Vagina (tissue), 2 donors: ENCODE measurements around the gene CDK14. TPM values are rescaled to one million over a fixed set of nuclear protein-coding genes. Genes with fewer than 3 reads are reported as not detected.

Experiments used
- DNase-seq, 2 donors: peaks; one replicate each; pipeline ENCODE4 v3.0.0-alpha.2; 2017; ENCODE audit errors: extremely low spot score in 2 of 2
- H3K27ac ChIP-seq: fragments of 200-600 bp; sonication (generic); one replicate; pipeline ENCODE4 v1.5.1; 2019
- H3K27me3 ChIP-seq: fragments of 200-600 bp; sonication (generic); one replicate; pipeline ENCODE4 v1.5.1; 2019
- H3K36me3 ChIP-seq, 2 donors: fragments of 200-600 bp; sonication (generic); one replicate each; pipeline ENCODE4 v1.5.1; 2017 to 2019
- H3K4me1 ChIP-seq: fragments of 200-600 bp; sonication (generic); one replicate; pipeline ENCODE4 v1.5.1; 2019
- H3K4me3 ChIP-seq, 2 donors: fragments of 200-600 bp; sonication (generic); 1 replicate in 1 of 2; 2 replicates in 1 of 2; pipeline ENCODE4 v1.5.1; 2016 to 2019
- H3K9me3 ChIP-seq: fragments of 200-600 bp; sonication (generic); one replicate; pipeline ENCODE4 v1.5.1; 2019
- POLR2A ChIP-seq, 2 donors: fragments of 450-650 bp; IDR thresholded peaks; one replicate each; pipeline ENCODE4 v1.6.1; 2017; ENCODE audit warnings: antibody characterized with exemption in 2 of 2, mild to moderate bottlenecking in 2 of 2, moderate library complexity in 2 of 2
- POLR2AphosphoS5 ChIP-seq, 2 donors: sonication (generic); formaldehyde crosslinking; IDR thresholded peaks; one replicate each; pipeline ENCODE4 v1.9.0; 2017; ENCODE audit warnings: antibody characterized with exemption in 2 of 2, mild to moderate bottlenecking in 2 of 2, low read depth in 1 of 2; ENCODE audit not compliant: insufficient read depth in 1 of 2
- intact Hi-C: fragments of 100-400 bp; cut with DNase I; formaldehyde crosslinking; loops from one replicate; pipeline ENCODE4 v1.15.1; 2023
- total RNA-seq: library from RNA; depleted of rRNA; stranded (reverse); fragments of >200 nt; gene quantifications from one replicate; pipeline ENCODE4 v1.2.3, GENCODE V29; 2016
- TF ChIP-seq, protein P1 (sequence below), 3 experiments: fragments of 450-650 bp in 2 of 3; fragments of 200-600 bp in 1 of 3; sonication (generic) in 1 of 3; IDR thresholded peaks; one replicate each; pipeline ENCODE4 v1.5.1; 2017 to 2019; ENCODE audit warnings: antibody characterized with exemption in 3 of 3, mild to moderate bottlenecking in 2 of 3, moderate library complexity in 2 of 3

The CDK14 gene
- total RNA-seq, 1 donor from 2014 or later: 21.6 TPM

DNA sequence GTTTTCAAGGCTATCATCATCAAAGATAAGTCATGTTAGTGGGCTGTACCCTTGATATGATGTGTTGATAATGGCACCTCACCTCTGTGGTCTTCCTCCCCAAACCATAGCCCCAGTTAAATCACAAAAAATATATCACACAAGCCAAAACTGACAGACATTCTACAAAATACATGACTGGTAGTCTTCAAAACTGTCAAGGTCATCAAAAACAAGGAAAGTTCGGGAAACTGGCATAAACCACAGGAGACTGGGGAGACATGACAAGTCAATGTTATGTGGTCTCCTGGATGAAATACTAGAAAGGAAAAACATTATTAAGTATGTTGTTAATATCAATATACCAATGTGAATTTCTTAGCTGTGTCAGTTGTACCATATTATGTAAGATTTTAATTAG is 388.6 kb downstream of the CDK14 start:
- H3K27me3 ChIP-seq: no peaks in the 10 kb centered on the region
- no peak for DNase-seq
- intact Hi-C loops: no loop called here
- H3K27ac ChIP-seq: no peak overlapping the region
- no peaks in the 10 kb centered on the region for H3K36me3 ChIP-seq
- H3K4me1 ChIP-seq: no peaks in the 10 kb centered on the region
- no peak overlapping the region for H3K4me3 ChIP-seq
- TF ChIP-seq, protein P1, sequence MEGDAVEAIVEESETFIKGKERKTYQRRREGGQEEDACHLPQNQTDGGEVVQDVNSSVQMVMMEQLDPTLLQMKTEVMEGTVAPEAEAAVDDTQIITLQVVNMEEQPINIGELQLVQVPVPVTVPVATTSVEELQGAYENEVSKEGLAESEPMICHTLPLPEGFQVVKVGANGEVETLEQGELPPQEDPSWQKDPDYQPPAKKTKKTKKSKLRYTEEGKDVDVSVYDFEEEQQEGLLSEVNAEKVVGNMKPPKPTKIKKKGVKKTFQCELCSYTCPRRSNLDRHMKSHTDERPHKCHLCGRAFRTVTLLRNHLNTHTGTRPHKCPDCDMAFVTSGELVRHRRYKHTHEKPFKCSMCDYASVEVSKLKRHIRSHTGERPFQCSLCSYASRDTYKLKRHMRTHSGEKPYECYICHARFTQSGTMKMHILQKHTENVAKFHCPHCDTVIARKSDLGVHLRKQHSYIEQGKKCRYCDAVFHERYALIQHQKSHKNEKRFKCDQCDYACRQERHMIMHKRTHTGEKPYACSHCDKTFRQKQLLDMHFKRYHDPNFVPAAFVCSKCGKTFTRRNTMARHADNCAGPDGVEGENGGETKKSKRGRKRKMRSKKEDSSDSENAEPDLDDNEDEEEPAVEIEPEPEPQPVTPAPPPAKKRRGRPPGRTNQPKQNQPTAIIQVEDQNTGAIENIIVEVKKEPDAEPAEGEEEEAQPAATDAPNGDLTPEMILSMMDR (IDR thresholded peaks at IDR 0.05): no peak
- no peak for TF ChIP-seq POLR2AphosphoS5 (IDR thresholded peaks at IDR 0.05; ENCODE audit: insufficient read depth in 1 of 2, low read depth in 1 of 2)
- no peak for TF ChIP-seq POLR2A (IDR thresholded peaks at IDR 0.05)
- no peaks in the 10 kb centered on the region for H3K9me3 ChIP-seq

DNA sequence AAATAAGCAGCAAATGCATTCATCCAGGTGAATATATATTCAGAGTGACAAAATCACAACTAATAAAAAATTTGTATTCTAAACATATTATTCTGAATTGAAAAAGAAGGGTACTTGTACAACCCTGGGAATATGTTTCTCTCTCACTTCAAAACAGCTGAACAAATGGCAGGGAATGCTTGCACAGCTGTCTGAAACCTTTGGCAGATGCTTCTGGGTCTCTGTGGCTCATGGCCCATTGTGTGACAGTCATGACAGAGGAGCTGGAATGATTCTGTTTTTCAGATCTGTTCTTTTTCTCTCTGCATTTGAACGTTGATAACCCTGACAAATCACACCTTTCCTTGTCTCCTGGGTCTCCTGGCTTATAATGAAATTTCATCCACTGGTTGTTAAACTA is 392.4 kb downstream of the CDK14 start:
- Histone ChIP-seq H3K27me3 (no peaks in the 10 kb centered on the region), H3K9me3 (no peaks in the 10 kb centered on the region), H3K27ac (no peak overlapping the region), H3K4me1 (no peaks in the 10 kb centered on the region), H3K36me3 (no peaks in the 10 kb centered on the region), H3K4me3 (no peak overlapping the region)
- TF ChIP-seq POLR2AphosphoS5 (IDR thresholded peaks at IDR 0.05; ENCODE audit: insufficient read depth in 1 of 2, low read depth in 1 of 2) (no peak), POLR2A (IDR thresholded peaks at IDR 0.05) (no peak)
- TF ChIP-seq, protein P1 (IDR thresholded peaks at IDR 0.05): no peak
- DNase-seq: no peak
- intact Hi-C loops: no loop called here

DNA sequence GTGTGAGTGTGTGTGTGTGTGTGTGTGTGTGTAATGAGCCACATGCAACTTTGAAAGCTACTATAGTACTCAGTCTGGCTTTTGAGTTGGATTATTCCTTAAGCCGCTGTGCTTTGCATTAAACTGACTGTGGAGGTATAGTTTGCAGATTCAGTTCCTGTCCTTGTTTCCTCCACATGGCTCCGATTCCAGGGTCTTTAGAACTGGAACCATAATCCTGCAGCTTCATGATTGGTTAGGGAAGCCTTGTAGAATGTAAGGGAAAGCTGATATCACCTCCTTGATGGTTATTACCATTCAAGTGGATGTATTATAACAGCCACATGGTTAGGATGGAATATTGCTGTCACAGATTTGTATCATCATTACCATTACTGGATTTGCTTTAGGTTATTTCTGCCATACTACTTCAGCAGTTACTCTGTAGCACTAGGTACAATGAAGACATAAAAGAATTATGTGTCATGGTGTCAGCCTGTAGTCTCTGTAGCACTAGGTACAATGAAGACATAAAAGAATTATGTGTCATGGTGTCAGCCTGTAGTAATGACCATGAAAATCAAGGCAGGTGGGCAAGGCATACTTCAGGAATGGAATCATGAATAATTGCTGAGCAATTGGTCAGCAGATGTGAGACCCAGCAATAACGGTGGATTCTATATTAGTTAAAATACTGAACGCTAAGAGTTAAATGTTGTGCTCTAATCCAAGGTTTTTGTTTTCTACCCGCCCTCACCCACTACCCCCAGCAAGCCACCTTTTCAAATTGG is 393.1 kb downstream of the CDK14 start:
- no peak for DNase-seq
- no peaks in the 10 kb centered on the region for H3K9me3 ChIP-seq
- no peak overlapping the region for H3K27ac ChIP-seq
- no peaks in the 10 kb centered on the region for H3K27me3 ChIP-seq
- TF ChIP-seq POLR2AphosphoS5 (IDR thresholded peaks at IDR 0.05; ENCODE audit: insufficient read depth in 1 of 2, low read depth in 1 of 2): no peak
- TF ChIP-seq, protein P1 (IDR thresholded peaks at IDR 0.05): no peak
- TF ChIP-seq POLR2A (IDR thresholded peaks at IDR 0.05): no peak
- H3K36me3 ChIP-seq: no peaks in the 10 kb centered on the region
- H3K4me1 ChIP-seq: no peaks in the 10 kb centered on the region
- intact Hi-C loops: no loop called here
- no peak overlapping the region for H3K4me3 ChIP-seq

DNA sequence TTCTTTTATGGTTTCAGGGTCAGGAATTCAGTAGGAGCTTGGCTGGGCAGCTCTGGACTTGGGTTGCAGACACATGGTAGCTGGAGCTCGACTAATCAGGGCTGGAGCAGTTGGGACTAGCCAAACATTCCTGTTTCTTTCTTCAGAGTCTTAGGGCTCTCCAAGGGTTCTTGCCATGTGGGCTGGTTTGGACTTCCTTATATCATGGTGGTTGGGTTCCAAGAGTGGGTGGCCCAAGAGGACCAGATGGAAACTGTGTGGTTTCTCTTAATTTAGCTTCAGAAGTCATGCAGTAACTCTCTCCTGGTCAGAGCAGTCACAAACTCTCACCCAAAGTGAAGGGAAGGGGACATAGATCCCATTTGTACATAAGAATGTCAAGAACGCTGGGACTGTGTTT is 398.0 kb downstream of the CDK14 start:
- Histone ChIP-seq H3K4me1 (no peaks in the 10 kb centered on the region), H3K27me3 (no peaks in the 10 kb centered on the region), H3K36me3 (no peaks in the 10 kb centered on the region), H3K9me3 (no peaks in the 10 kb centered on the region), H3K4me3 (no peak overlapping the region), H3K27ac (no peak overlapping the region)
- intact Hi-C loops: no loop called here
- TF ChIP-seq POLR2AphosphoS5 (IDR thresholded peaks at IDR 0.05; ENCODE audit: insufficient read depth in 1 of 2, low read depth in 1 of 2) (no peak), POLR2A (IDR thresholded peaks at IDR 0.05) (no peak)
- TF ChIP-seq, protein P1 (IDR thresholded peaks at IDR 0.05): no peak
- DNase-seq: no peak

DNA sequence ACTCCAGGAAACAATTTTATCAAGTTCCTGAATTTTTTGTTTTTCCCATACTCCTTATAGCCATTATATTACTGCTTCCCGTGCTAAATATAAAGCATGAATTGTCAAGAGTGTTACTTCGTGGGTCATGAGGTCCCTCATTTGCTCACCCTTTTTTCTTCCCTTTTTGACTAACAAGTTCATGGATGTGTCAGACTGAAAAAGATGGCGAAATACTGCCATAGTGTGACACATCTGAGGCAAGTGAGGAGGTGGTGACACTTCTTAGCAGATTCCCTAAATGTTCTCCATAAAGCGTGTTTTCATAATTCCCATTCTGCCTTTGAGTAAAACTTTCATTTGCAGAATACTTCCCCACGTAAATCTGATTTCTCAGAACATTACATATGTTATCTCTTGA is 398.5 kb downstream of the CDK14 start:
- H3K9me3 ChIP-seq: no peaks in the 10 kb centered on the region
- no peaks in the 10 kb centered on the region for H3K27me3 ChIP-seq
- TF ChIP-seq POLR2AphosphoS5 (IDR thresholded peaks at IDR 0.05; ENCODE audit: insufficient read depth in 1 of 2, low read depth in 1 of 2): no peak
- TF ChIP-seq, protein P1 (IDR thresholded peaks at IDR 0.05): no peak
- no peak for TF ChIP-seq POLR2A (IDR thresholded peaks at IDR 0.05)
- no peaks in the 10 kb centered on the region for H3K36me3 ChIP-seq
- no peak overlapping the region for H3K4me3 ChIP-seq
- intact Hi-C loops: no loop called here
- H3K27ac ChIP-seq: no peak overlapping the region
- DNase-seq: no peak
- H3K4me1 ChIP-seq: no peaks in the 10 kb centered on the region
